B cell (primary cell): Measurements from ENCODE around the gene NCL. TPM values are rescaled to one million over a fixed set of nuclear protein-coding genes. Genes with fewer than 3 reads are reported as not detected.

Experiments
- ATAC-seq: fragments of 200-7000 bp; cut with Tn5 transposase; one replicate; pipeline ENCODE4 v1.10.0; 2021; ENCODE audit warnings: low read depth, mild to moderate bottlenecking, moderate number of reproducible peaks, moderate library complexity
- CTCF ChIA-PET: fragments of 350-600 bp; sonication (Branson Sonifier 250); formaldehyde crosslinking; loops from one replicate; lab custom pipeline; 2021; ENCODE audit warnings: antibody characterized with exemption, inconsistent platforms; lab: Charles Lee
- POLR2A ChIA-PET: fragments of 350-600 bp; sonication (Branson Sonifier 250); formaldehyde crosslinking; loops from one replicate; lab custom pipeline; 2021; ENCODE audit warnings: antibody characterized with exemption; lab: Charles Lee
- DNase-seq: peaks from one replicate; pipeline ENCODE4 v3.0.0; 2013
- H2AFZ ChIP-seq: 2 replicates; pipeline ENCODE4 v1.6.1; 2012; ENCODE audit warnings: mild to moderate bottlenecking, low read depth, low read length; ENCODE audit not compliant: insufficient read depth, poor library complexity, severe bottlenecking
- H3K27ac ChIP-seq, 2 donors: 1 replicate in 1 of 2; 2 replicates in 1 of 2; pipeline ENCODE4 v1.5.1; 2012 to 2013; ENCODE audit warnings: low read length in 2 of 2, mild to moderate bottlenecking in 2 of 2, moderate library complexity in 1 of 2
- H3K27me3 ChIP-seq, 4 experiments: fragments of 200-600 bp in 1 of 4; sonication (generic) in 1 of 4; replicated peaks in 1 of 4; 1 replicate in 2 of 4; 2 replicates in 2 of 4; pipeline versions ENCODE4 v1.6.1 to v1.7.0; 2013 to 2016; ENCODE audit warnings: low read length in 3 of 4, mild to moderate bottlenecking in 2 of 4, mixed read lengths in 1 of 4, moderate library complexity in 1 of 4; ENCODE audit not compliant: insufficient read depth in 4 of 4, control insufficient read depth in 3 of 4; ENCODE audit errors: control extremely low read depth in 1 of 4
- H3K36me3 ChIP-seq, 2 experiments: replicated peaks in 1 of 2; 1 replicate in 1 of 2; 2 replicates in 1 of 2; pipeline versions ENCODE4 v1.6.1 to v1.7.1; 2013; ENCODE audit warnings: low read length in 1 of 2; ENCODE audit not compliant: insufficient read depth in 2 of 2, control insufficient read depth in 1 of 2; ENCODE audit errors: control extremely low read depth in 1 of 2, extremely low read depth in 1 of 2
- H3K4me1 ChIP-seq, 2 donors: fragments of 200-600 bp in 1 of 2; sonication (generic) in 1 of 2; 1 replicate in 1 of 2; 2 replicates in 1 of 2; pipeline versions ENCODE4 v1.5.1 to v1.6.1; 2013 to 2017; ENCODE audit warnings: low read length in 2 of 2; ENCODE audit not compliant: control insufficient read depth in 2 of 2, insufficient read depth in 2 of 2
- H3K4me2 ChIP-seq: replicated peaks from 2 replicates; pipeline ENCODE3; 2012; ENCODE audit warnings: mild to moderate bottlenecking, low read depth, low read length; ENCODE audit not compliant: poor library complexity, severe bottlenecking
- H3K4me3 ChIP-seq, 5 experiments: fragments of 200-600 bp in 1 of 5; sonication (generic) in 1 of 5; 1 replicate in 3 of 5; 2 replicates in 2 of 5; pipeline versions ENCODE4 v1.5.1 to v1.7.0; 2011 to 2016; ENCODE audit warnings: low read length in 4 of 5, mild to moderate bottlenecking in 4 of 5, low read depth in 2 of 5, control low read depth in 1 of 5, moderate library complexity in 1 of 5; ENCODE audit not compliant: insufficient read depth in 1 of 5; ENCODE audit errors: control extremely low read depth in 1 of 5, extremely low read depth in 1 of 5
- H3K79me2 ChIP-seq: fragments of 200-600 bp; sonication (generic); one replicate; pipeline ENCODE4 v1.6.0; 2016; ENCODE audit warnings: low read length; ENCODE audit not compliant: control insufficient read depth, insufficient read depth
- H3K9ac ChIP-seq: fragments of 200-600 bp; sonication (generic); 2 replicates; pipeline ENCODE4 v1.6.1; 2017; ENCODE audit warnings: mild to moderate bottlenecking, low read length, moderate library complexity
- H3K9me3 ChIP-seq, 3 donors: one replicate each; pipeline versions ENCODE4 v1.6.1 to v1.7.1; 2013; ENCODE audit warnings: low read length in 2 of 3; ENCODE audit not compliant: control insufficient read depth in 2 of 3, insufficient read depth in 1 of 3; ENCODE audit errors: control extremely low read depth in 1 of 3
- H4K20me1 ChIP-seq: 2 replicates; pipeline ENCODE4 v1.6.0; 2012; ENCODE audit warnings: mild to moderate bottlenecking, low read length; ENCODE audit not compliant: insufficient read depth, control insufficient read depth, poor library complexity, severe bottlenecking
- H3K27ac Mint-ChIP-seq: one replicate; pipeline ENCODE4 v1.8.0; 2021; ENCODE audit warnings: mixed read lengths
- H3K27me3 Mint-ChIP-seq: one replicate; pipeline ENCODE4 v1.8.0; 2021; ENCODE audit warnings: mixed read lengths
- H3K4me1 Mint-ChIP-seq: one replicate; pipeline ENCODE4 v1.8.0; 2021; ENCODE audit warnings: mixed read lengths
- H3K4me3 Mint-ChIP-seq: one replicate; pipeline ENCODE4 v1.8.0; 2021; ENCODE audit warnings: mixed read lengths
- H3K9me3 Mint-ChIP-seq: one replicate; pipeline ENCODE4 v1.8.0; 2022; ENCODE audit warnings: mixed read lengths; ENCODE audit not compliant: insufficient read depth
- CTCF ChIP-seq: fragments of 200-600 bp; IDR thresholded peaks from one replicate; pipeline ENCODE4 v1.8.0; 2022; ENCODE audit warnings: antibody characterized with exemption, mild to moderate bottlenecking
- EZH2 ChIP-seq: IDR thresholded peaks from 2 replicates; pipeline ENCODE4 v1.6.1; 2012; ENCODE audit warnings: borderline replicate concordance, low read depth, mild to moderate bottlenecking, moderate library complexity, low read length; ENCODE audit not compliant: insufficient read depth, poor library complexity, severe bottlenecking
- WGBS: methylation state at CpG from one replicate; pipeline ENCODE4 v1.1.5; 2013; ENCODE audit warnings: missing lambda C conversion rate; ENCODE audit not compliant: insufficient coverage; 5-methylcytosine and 5-hydroxymethylcytosine counted together
- intact Hi-C: fragments of 100-400 bp; cut with micrococcal nuclease; formaldehyde crosslinking; loops from one replicate; pipeline ENCODE4 v1.10.0; 2022
- polyA plus RNA-seq: library from polyadenylated mRNA; depleted of rRNA; stranded (reverse); fragments of >200 nt; gene quantifications from 2 replicates; pipeline ENCODE4 v1.2.3, GENCODE V29; 2012
- total RNA-seq, 2 donors: library from RNA; stranded (reverse); fragments of 120-200 nt in 1 of 2; gene quantifications; 1 replicate in 1 of 2; 2 replicates in 1 of 2; pipeline versions ENCODE4 v1.2.3 to v1.2.4, GENCODE V29; 2013 to 2022

The NCL gene
- total and polyA plus RNA-seq, 2 donors (not counting 1 experiment from before 2014, with no cell fraction given): 25.8 to 439 TPM

- CTCF ChIA-PET: interaction anchor here (0.7 to 1.3 kb wide), 5 partner anchors 9 to 421 kb away, joined by 3 read pairs; partner anchors contain the start of gene NCL
- Histone ChIP-seq H3K36me3 (no peaks in the 10 kb centered on the region), H2AFZ (no peak overlapping the region), H3K4me1 (peaks cover 0 to 19% of the 10 kb centered on the region in 2 donors), H3K27me3 (no peaks in the 10 kb centered on the region), H3K79me2 (no peaks in the 10 kb centered on the region), H3K4me2 (no peak overlapping the region), H4K20me1 (no peaks in the 10 kb centered on the region), H3K4me3 (no peak overlapping the region), H3K9ac (no peak overlapping the region), H3K9me3 (no peaks in the 10 kb centered on the region), H3K27ac (no peak overlapping the region)
- Mint-ChIP-seq H3K9me3 (no peaks in the 10 kb centered on the region), H3K4me3 (no peak overlapping the region), H3K4me1 (peaks cover 7% of the 10 kb centered on the region), H3K27me3 (no peaks in the 10 kb centered on the region), H3K27ac (no peak overlapping the region)
- DNase-seq: no peak
- TF ChIP-seq EZH2: no peak
- TF ChIP-seq CTCF: no peak
- no peak for ATAC-seq
- intact Hi-C loops: no loop called here
- 95% methylated on average over 4 of the region's 9 CpGs for WGBS
- POLR2A ChIA-PET: no interaction called here
Measured at GRCh38 chr2:231479455-231479854, 15.2 kb upstream of the NCL start.

GRCh38 chr2:231476920-231477319 is 12.6 kb upstream of the NCL start:
- Mint-ChIP-seq H3K4me3 (no peak overlapping the region), H3K4me1 (no peaks in the 10 kb centered on the region), H3K27me3 (no peaks in the 10 kb centered on the region), H3K9me3 (no peaks in the 10 kb centered on the region), H3K27ac (no peak overlapping the region)
- no peak for TF ChIP-seq EZH2
- TF ChIP-seq CTCF: no peak
- H4K20me1 ChIP-seq: no peaks in the 10 kb centered on the region
- no peak overlapping the region for H3K27ac ChIP-seq
- no peaks in the 10 kb centered on the region for H3K9me3 ChIP-seq
- H2AFZ ChIP-seq: no peak overlapping the region
- no peaks in the 10 kb centered on the region for H3K36me3 ChIP-seq
- DNase-seq (no peak), ATAC-seq (no peak)
- intact Hi-C loops: no loop called here
- POLR2A ChIA-PET: no interaction called here
- H3K9ac ChIP-seq: no peak overlapping the region
- no peaks in the 10 kb centered on the region for H3K27me3 ChIP-seq
- no peak overlapping the region for H3K4me3 ChIP-seq
- CTCF ChIA-PET: interaction anchor here (1.1 to 1.4 kb wide), 5 partner anchors 11 to 89 kb away, joined by 3 to 7 read pairs (median 4); no protein-coding TSS in a partner anchor
- H3K4me1 ChIP-seq: no peaks in the 10 kb centered on the region
- no peak overlapping the region for H3K4me2 ChIP-seq
- H3K79me2 ChIP-seq: no peaks in the 10 kb centered on the region
- 100% methylated on average over 1 of the region's 3 CpGs for WGBS
